ENCODE data around the gene SPATA21. TPM values are rescaled to one million over a fixed set of nuclear protein-coding genes. Genes with fewer than 3 reads are reported as not detected.

The SPATA21 gene
- total RNA-seq, 1 experiment from 2014 or later: not detected

- Mint-ChIP-seq H3K36me3 (peaks cover 12% of the 10 kb centered on the region), H3K4me3 (no peak overlapping the region), H3K9me3 (no peaks in the 10 kb centered on the region), H3K27ac (no peak overlapping the region), H3K27me3 (ENCODE audit: low read depth) (no peaks in the 10 kb centered on the region), H3K4me1 (no peaks in the 10 kb centered on the region)
- no peak for ATAC-seq
- no peak for DNase-seq (ENCODE audit: low spot score)
- TF ChIP-seq RELA (CRISPR knock-in tag; IDR thresholded peaks at IDR 0.05; ENCODE audit: borderline replicate concordance): no peak
- TF ChIP-seq ZNF263 (CRISPR knock-in tag; IDR thresholded peaks at IDR 0.05; ENCODE audit: low read depth): no peak
- TF ChIP-seq NFATC4 (CRISPR knock-in tag; IDR thresholded peaks at IDR 0.05): no peak
- TF ChIP-seq, protein P1, sequence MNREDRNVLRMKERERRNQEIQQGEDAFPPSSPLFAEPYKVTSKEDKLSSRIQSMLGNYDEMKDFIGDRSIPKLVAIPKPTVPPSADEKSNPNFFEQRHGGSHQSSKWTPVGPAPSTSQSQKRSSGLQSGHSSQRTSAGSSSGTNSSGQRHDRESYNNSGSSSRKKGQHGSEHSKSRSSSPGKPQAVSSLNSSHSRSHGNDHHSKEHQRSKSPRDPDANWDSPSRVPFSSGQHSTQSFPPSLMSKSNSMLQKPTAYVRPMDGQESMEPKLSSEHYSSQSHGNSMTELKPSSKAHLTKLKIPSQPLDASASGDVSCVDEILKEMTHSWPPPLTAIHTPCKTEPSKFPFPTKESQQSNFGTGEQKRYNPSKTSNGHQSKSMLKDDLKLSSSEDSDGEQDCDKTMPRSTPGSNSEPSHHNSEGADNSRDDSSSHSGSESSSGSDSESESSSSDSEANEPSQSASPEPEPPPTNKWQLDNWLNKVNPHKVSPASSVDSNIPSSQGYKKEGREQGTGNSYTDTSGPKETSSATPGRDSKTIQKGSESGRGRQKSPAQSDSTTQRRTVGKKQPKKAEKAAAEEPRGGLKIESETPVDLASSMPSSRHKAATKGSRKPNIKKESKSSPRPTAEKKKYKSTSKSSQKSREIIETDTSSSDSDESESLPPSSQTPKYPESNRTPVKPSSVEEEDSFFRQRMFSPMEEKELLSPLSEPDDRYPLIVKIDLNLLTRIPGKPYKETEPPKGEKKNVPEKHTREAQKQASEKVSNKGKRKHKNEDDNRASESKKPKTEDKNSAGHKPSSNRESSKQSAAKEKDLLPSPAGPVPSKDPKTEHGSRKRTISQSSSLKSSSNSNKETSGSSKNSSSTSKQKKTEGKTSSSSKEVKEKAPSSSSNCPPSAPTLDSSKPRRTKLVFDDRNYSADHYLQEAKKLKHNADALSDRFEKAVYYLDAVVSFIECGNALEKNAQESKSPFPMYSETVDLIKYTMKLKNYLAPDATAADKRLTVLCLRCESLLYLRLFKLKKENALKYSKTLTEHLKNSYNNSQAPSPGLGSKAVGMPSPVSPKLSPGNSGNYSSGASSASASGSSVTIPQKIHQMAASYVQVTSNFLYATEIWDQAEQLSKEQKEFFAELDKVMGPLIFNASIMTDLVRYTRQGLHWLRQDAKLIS (CRISPR knock-in tag; IDR thresholded peaks at IDR 0.05; ENCODE audit: borderline replicate concordance): no peak
- no peak for TF ChIP-seq GABPB1 (CRISPR knock-in tag; IDR thresholded peaks at IDR 0.05)
- no peak for TF ChIP-seq NR3C1 (CRISPR knock-in tag; conservative IDR thresholded peaks at IDR 0.05; ENCODE audit: low read depth)
- TF ChIP-seq ZNF232 (CRISPR knock-in tag; IDR thresholded peaks at IDR 0.05): no peak
- no peak for TF ChIP-seq KAT7 (CRISPR knock-in tag; IDR thresholded peaks at IDR 0.05; ENCODE audit: borderline replicate concordance)
- TF ChIP-seq ZMAT4 (CRISPR knock-in tag; IDR thresholded peaks at IDR 0.05): no peak
- TF ChIP-seq SOX15 (CRISPR knock-in tag; IDR thresholded peaks at IDR 0.05): no peak
- TF ChIP-seq, protein P2, sequence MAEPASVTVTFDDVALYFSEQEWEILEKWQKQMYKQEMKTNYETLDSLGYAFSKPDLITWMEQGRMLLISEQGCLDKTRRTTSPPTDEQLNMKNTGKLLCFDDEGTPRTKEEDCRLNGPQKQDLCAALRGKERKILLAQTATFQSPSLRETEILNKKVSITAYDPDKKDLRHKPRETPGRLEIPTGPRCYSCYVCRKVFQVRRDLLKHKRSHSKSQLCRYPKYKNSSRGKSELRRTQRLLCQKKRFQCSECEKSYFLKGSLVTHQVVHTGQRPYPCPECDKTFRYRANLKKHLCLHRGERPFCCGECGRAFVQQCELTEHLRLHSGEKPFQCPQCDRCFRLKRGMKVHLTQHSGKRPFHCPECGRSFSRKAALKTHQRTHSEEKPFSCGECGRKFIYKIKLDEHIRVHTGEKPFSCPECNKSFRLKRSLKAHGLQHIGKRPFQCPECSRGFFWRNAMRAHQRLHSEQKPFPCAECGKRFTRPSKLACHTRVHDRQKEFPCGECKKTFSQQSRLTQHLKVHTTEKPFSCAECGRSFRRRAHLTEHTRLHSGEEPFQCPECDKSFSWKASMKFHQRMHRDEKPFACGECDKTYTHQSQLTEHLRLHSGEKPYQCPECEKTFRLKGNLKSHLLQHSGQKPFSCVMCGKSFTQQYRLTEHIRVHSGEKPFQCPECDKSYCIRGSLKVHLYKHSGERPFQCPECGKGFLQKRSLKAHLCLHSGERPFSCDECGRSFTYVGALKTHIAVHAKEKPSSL (CRISPR knock-in tag; conservative IDR thresholded peaks at IDR 0.05): no peak
- TF ChIP-seq ZNF671 (CRISPR knock-in tag; IDR thresholded peaks at IDR 0.05): no peak
- ChIA-PET CTCF (no interaction called here), POLR2A (no interaction called here)
Measured at GRCh38 chr1:16468558-16468957, 31.3 kb upstream of the SPATA21 start.

DNA sequence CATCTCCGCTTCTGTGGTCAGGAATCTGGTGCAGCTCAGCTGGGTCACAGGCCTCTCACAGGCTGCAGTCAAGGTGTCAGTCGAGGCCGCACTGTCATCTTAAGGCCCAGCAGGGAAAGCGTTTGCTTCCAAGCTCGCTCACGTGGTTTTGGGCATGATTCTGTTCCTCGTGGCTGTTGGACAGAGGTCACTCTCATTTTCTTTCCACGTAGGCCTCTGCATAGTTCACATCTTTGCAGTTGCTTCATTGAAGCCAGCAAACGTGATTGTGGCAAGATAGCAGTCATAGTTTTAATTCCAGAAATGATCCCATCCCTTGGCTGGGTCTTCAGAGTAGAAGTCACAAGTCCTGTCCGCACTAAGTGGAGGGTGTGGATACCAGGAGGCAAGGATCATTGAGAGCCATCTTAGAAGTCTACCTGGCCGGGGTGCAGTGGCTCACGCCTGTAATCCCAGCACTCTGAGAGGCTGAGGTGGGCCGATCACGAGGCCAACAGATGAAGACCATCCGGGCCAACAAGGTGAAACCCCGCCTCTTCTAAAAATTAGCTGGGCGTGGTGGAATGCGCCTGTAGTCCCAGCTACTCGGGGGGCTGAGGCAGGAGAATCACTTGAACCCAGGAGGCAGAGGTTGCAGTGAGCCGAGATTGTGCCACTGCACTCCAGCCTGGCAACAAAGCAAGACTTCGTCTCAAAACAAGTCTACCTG, 27.8 kb upstream of the SPATA21 start:
- ATAC-seq (no peak), DNase-seq (ENCODE audit: low spot score) (no peak)
- TF ChIP-seq, protein P3, sequence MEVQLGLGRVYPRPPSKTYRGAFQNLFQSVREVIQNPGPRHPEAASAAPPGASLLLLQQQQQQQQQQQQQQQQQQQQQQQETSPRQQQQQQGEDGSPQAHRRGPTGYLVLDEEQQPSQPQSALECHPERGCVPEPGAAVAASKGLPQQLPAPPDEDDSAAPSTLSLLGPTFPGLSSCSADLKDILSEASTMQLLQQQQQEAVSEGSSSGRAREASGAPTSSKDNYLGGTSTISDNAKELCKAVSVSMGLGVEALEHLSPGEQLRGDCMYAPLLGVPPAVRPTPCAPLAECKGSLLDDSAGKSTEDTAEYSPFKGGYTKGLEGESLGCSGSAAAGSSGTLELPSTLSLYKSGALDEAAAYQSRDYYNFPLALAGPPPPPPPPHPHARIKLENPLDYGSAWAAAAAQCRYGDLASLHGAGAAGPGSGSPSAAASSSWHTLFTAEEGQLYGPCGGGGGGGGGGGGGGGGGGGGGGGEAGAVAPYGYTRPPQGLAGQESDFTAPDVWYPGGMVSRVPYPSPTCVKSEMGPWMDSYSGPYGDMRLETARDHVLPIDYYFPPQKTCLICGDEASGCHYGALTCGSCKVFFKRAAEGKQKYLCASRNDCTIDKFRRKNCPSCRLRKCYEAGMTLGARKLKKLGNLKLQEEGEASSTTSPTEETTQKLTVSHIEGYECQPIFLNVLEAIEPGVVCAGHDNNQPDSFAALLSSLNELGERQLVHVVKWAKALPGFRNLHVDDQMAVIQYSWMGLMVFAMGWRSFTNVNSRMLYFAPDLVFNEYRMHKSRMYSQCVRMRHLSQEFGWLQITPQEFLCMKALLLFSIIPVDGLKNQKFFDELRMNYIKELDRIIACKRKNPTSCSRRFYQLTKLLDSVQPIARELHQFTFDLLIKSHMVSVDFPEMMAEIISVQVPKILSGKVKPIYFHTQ (CRISPR knock-in tag; IDR thresholded peaks at IDR 0.05): no peak
- TF ChIP-seq HMGXB4 (CRISPR knock-in tag; IDR thresholded peaks at IDR 0.05) (no peak), ETV6 (CRISPR knock-in tag; IDR thresholded peaks at IDR 0.05) (no peak), FOXP1 (CRISPR knock-in tag; IDR thresholded peaks at IDR 0.05; ENCODE audit: borderline replicate concordance) (no peak), TCF7 (CRISPR knock-in tag; IDR thresholded peaks at IDR 0.05; ENCODE audit: low read depth) (no peak)
- Mint-ChIP-seq H3K4me3 (no peak overlapping the region), H3K36me3 (peaks cover 13% of the 10 kb centered on the region), H3K27ac (no peak overlapping the region; the same call in 1 of the 2 replicates), H3K27me3 (ENCODE audit: low read depth) (no peaks in the 10 kb centered on the region), H3K9me3 (no peaks in the 10 kb centered on the region), H3K4me1 (no peaks in the 10 kb centered on the region)
- POLR2A ChIA-PET: no interaction called here
- CTCF ChIA-PET: no interaction called here

Measured in WTC11 (cell line).